Stimulated activated CD4-positive, alpha-beta T cell treated with anti-CD3 and anti-CD28 coated beads, TNF-alpha, amount 100 ng/mL, for 48 hours (primary cell): ENCODE measurements around the gene RPAP2.
"Not testable (repeated sequence)": the region's sequence is repeated elsewhere in the genome, so short reads cannot be mapped to it uniquely, and the experiment has no call there.

Experiments used
- DNase-seq, 3 donors: peaks; one replicate each; pipeline ENCODE4 v3.0.0-alpha.2; 2020; ENCODE audit warnings: low read depth in 3 of 3

RPAP2 gene

DNA sequence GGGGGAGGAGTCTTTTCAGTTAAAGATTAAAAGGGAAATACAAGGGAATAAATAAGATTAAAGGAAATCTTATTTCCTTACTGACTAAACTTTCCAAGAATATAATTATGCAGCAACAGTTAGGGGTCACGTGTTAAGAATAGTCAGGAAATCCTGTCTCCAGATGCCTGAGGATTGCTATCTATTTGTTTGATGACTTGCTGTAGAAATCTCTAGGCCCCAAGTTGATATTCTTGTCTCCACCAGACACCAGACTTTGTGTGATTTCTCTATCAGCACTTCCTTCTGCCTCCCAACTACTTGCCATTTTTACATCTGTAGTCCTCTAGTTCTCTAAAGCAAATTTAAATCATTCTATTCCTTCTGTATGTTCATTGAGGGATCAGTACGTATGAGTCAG lies 77.5 kb downstream of the RPAP2 start:
- no peak for DNase-seq

DNA sequence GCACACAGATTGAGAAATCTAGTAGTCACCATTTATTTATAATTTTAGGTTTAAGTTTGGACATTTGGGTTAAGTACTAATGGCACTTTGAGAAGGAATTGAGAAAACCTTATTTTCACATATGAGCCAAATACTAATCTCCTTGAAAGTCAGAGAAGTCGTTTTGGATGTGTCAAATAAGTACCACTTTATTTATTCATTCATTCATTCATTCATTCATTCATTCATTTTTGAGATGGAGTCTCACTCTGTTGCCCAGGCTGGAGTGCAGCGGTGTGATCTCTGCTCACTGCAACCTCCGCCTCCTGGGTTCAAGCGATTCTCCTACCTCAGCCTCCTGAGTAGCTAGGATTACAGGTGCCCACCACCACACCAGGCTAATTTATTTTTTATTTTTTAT lies 79.1 kb downstream of the RPAP2 start:
- not testable (repeated sequence) for DNase-seq

DNA sequence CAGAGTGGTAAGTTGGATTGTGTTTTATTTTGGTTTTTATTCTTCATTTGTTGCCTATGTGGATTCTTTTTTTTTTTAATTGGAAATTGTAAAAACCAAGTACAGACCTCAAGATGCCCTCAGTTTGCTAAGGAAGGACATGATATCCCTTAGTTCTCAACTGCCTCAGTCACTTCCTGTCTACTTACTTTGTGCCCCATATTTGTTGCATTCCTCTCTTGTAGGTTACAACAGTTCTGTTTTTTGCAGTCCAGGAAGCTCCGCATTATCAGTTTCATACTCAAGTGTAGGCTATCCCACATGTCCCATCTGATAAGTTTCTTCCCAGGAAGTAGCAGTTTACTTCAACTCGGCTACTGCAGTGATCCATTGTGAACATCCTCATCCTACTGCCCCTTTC lies 82.0 kb downstream of the RPAP2 start:
- no peak for DNase-seq

DNA sequence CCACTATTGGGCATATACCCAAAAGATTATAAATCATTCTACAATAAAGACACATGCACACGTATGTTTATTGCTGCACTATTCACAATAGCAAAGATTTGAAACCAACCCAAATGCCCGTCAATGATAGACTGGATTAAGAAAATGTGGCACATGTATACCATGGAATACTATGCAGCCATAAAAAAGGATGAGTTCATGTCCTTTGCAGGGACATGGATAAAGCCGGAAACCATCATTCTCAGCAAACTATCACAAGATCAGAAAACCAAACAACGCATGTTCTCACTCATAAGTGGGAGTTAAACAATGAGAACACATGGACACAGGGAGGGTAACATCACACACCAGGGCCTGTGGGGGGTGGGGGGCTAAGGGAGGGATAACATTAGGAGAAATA lies 95.1 kb downstream of the RPAP2 start:
- not testable (repeated sequence) for DNase-seq

GRCh38 chr1:92398519-92398918 lies 99.7 kb downstream of the RPAP2 start:
- DNase-seq = no peak

DNA sequence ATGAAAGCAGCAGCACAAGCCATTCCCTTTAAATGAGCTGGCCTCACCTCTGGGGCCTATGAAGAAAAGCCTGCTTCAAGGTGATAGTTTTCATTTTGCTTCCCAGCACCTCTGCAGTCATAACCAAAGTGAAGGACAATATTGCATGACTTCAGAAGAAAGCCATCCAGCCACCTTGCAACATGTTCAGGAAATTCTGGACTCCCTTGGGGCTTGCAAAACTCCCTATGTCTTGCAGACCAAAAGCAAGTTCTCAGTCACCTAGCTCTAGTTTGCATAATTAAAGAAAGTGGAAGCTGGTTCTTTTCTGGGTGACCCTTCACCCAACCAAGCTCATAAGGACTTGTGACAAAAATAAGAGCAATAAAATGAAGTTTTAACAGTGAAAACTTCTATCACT lies 100.2 kb downstream of the RPAP2 start:
- DNase-seq = no peak

GRCh38 chr1:92404661-92405060 lies 105.8 kb downstream of the RPAP2 start:
- DNase-seq = no peak

DNA sequence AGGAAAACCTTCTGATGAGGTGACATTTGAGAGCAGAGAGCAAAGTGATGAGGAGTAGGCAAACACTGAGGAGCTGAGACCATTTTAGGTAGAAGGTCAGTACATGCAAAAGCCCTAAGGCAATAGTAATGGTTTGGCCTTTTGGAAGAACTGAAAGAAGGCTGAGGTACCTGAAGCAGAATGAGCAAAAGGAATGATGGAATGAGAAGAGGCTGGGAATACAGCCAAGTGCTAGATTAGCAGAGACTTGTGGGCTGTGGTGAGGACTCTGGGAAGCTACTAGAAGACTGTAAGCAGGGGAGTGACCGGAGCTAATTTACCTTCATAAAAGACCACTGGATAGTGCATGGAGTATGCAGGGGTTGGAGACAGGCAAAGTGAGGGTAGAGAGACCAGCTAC lies 110.0 kb downstream of the RPAP2 start:
- no peak for DNase-seq

GRCh38 chr1:92409946-92410549 lies 111.2 kb downstream of the RPAP2 start:
- no peak for DNase-seq

DNA sequence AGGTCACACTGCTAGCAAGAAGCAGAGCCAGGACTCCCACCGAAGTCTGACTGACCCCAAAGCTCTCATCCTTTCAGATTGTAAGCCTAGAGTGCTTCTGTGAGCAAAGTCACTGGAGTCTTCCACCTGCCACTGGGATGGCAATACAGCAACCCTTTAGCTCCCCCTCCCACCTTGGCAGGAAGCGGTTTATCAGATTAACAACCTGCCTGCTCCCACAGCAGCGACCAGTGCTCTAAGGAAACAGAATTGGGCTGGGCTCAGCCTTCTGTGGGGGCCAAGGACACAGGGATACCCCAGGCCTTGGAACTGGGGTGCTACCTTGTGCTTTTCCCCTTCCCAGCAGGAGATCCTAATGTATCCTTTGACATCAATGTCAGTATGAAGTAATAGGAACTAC lies 111.8 kb downstream of the RPAP2 start:
- peak in 2 of 3 donors; percentile 3 to 17 for DNase-seq

DNA sequence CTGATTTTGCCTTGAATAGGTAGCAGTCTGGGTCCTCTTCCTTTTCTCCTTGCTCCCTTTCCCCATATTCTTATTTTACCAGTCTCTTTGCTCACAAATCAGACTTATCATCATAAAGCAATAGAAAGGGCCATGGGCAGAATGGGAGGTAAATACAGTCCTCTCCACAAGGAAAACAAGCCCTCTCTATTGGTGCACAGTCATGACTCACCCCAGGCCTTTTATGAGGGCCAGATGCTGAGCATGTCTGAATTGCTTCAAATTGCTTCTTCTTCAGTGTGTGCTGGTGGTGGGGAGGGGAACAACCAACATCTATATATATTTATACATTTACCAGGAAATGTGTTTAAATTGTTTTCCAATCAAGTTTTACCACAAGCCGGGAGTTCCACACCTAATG lies 112.7 kb downstream of the RPAP2 start:
- DNase-seq = no peak

GRCh38 chr1:92419642-92420041 lies 120.8 kb downstream of the RPAP2 start:
- no peak for DNase-seq

- DNase-seq = no peak
These were observed 125.5 kb downstream of the RPAP2 start for GRCh38 chr1:92424381-92424780.

DNA sequence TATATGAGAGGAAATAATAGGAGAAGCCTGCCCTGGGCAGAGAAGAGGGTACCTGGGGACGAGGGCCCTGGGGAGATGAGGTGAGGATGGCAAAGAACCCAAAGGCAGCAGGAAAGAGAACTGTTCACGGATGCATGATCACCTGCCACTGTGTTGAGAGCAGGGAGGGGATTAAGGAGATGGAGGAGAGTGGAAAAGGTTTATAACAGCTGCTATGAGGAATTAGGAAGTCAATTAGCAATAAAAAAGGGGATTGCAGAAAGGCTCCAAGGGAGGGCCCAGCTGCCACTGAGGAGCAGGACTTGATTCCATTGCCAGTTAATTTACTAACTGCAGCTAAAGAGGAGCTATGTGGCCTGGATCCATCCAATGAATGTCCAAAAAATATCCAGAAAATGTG lies 126.8 kb downstream of the RPAP2 start:
- no peak for DNase-seq

DNA sequence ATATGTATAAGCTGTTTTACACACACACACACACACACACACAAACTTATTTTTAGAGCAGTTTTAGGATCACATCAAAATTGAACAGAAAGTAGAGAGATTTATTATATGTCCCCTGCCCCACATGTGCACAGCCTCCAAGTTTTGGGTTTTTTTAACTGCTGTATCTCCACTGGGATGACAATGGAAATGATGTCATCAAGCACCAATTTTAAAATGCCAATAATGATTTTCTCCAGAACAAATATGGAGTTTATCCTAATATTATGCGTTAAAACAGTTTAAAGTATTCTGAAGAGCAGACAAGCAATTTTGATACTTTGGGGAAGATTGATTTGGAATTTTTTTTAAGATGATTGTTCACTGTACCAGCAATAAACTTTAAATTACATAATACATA lies 131.2 kb downstream of the RPAP2 start:
- no peak for DNase-seq

GRCh38 chr1:92434572-92434971 lies 135.7 kb downstream of the RPAP2 start:
- not testable (repeated sequence) for DNase-seq

- no peak for DNase-seq
These were observed 140.4 kb downstream of the RPAP2 start for GRCh38 chr1:92439291-92439690.

- no peak for DNase-seq
These were observed 142.4 kb downstream of the RPAP2 start for GRCh38 chr1:92441316-92441696.

- no peak for DNase-seq
These were observed 143.0 kb downstream of the RPAP2 start for GRCh38 chr1:92441697-92442342.

- no peak for DNase-seq
These were observed 143.5 kb downstream of the RPAP2 start for GRCh38 chr1:92442351-92442750.

- DNase-seq = no peak
These were observed 145.0 kb downstream of the RPAP2 start for GRCh38 chr1:92443893-92444292.

DNA sequence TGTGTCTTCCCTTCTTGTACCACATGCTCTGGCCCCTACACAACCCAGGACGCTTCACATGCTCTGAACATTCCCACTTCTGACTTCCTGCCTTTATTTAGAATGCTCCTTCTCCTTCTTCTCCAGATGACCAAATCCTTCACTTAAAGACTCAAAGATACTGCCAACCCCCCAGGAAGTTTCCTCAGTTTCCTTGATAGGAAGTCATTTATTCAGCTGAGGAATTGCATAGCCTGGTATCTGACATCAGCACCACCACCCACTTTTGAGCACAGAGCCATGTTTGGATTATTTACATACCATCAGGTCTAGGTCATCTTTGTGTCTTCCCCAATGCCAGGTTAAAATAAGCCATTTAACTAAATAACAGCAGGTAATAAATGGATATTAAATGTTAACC lies 145.5 kb downstream of the RPAP2 start:
- no peak for DNase-seq

GRCh38 chr1:92445865-92446264 lies 147.0 kb downstream of the RPAP2 start:
- DNase-seq = no peak

- DNase-seq = no peak
These were observed 147.7 kb downstream of the RPAP2 start for GRCh38 chr1:92446546-92446945.
